HCT116 (cell line): ENCODE results near the gene FBXO34. TPM values are rescaled to one million over a fixed set of nuclear protein-coding genes. Genes with fewer than 3 reads are reported as not detected.

Experiments used
- ATAC-seq: fragments of 200-7000 bp; cut with Tn5 transposase; 2 replicates; pipeline ENCODE4 v1.9.1; 2020; ENCODE audit warnings: mild to moderate bottlenecking, moderate library complexity
- BruUV-seq: library from RNA; stranded (reverse); fragments of 400-500 nt; replicated peaks from 2 replicates; lab custom pipeline; 2021; lab: Mats Ljungman, UMichigan
- CTCF ChIA-PET: fragments of 300-600 bp; sonication (Branson Sonifier 250); formaldehyde crosslinking; loops from one replicate; lab custom pipeline; 2021; ENCODE audit warnings: antibody characterized with exemption; lab: Charles Lee
- POLR2A ChIA-PET: fragments of 300-600, 350-600 bp; sonication (Branson Sonifier 250); formaldehyde crosslinking; loops from one replicate; lab custom pipeline; 2021; ENCODE audit warnings: antibody characterized with exemption; lab: Charles Lee
- RAD21 ChIA-PET, 2 experiments: fragments of 300-600 bp; sonication (Branson Sonifier 250); formaldehyde crosslinking; loops; one replicate each; lab custom pipeline; 2023; ENCODE audit warnings: low total read pairs in 2 of 2; ENCODE audit not compliant: uncharacterized antibody in 2 of 2, unreplicated experiment in 2 of 2, low non-redundant PET in 1 of 2; lab: Charles Lee
- DNase-seq: peaks from one replicate; pipeline ENCODE4 v3.0.0-alpha.2; 2010; ENCODE audit warnings: low read depth, low spot score
- H2AFZ ChIP-seq: fragments of 200-600 bp; shearing (Covaris generic), sonication (generic); 2 replicates; pipeline ENCODE4 v1.6.1; 2017; ENCODE audit warnings: low read depth, mixed run types, mixed read lengths, antibody characterized with exemption, low read length; ENCODE audit not compliant: poor library complexity, severe bottlenecking
- H3K27ac ChIP-seq: 2 replicates; pipeline ENCODE4 v1.5.1; 2012; ENCODE audit warnings: low read depth, low read length
- H3K27me3 ChIP-seq: fragments of 200-600 bp; sonication (generic); 2 replicates; pipeline ENCODE4 v1.6.1; 2016; ENCODE audit warnings: mixed run types, low read length, mixed read lengths; ENCODE audit not compliant: insufficient read depth
- H3K36me3 ChIP-seq, 2 experiments: fragments of 200-500 bp in 1 of 2; fragments of 200-600 bp in 1 of 2; sonication (Bioruptor generic) in 1 of 2; sonication (generic) in 1 of 2; 2 replicates each; pipeline versions ENCODE4 v1.5.1 to v1.6.1; 2014 to 2016; ENCODE audit warnings: low read length in 2 of 2, inconsistent platforms in 1 of 2, mixed read lengths in 1 of 2, mixed run types in 1 of 2; ENCODE audit not compliant: insufficient read depth in 2 of 2, control insufficient read depth in 1 of 2
- H3K4me1 ChIP-seq, 2 experiments: fragments of 200-600 bp in 1 of 2; sonication (generic) in 1 of 2; 2 replicates each; pipeline versions ENCODE4 v1.5.1 to v1.6.1; 2012 to 2017; ENCODE audit warnings: low read length in 2 of 2, inconsistent platforms in 1 of 2, mild to moderate bottlenecking in 1 of 2, mixed read lengths in 1 of 2, mixed run types in 1 of 2, moderate library complexity in 1 of 2; ENCODE audit not compliant: insufficient read depth in 2 of 2, control insufficient read depth in 1 of 2
- H3K4me2 ChIP-seq: fragments of 200-600 bp; sonication (generic); 2 replicates; pipeline ENCODE4 v1.6.1; 2017; ENCODE audit warnings: mixed run types, low read length, mixed read lengths
- H3K4me3 ChIP-seq, 2 experiments: fragments of 200-600 bp in 1 of 2; sonication (generic) in 1 of 2; replicated peaks in 1 of 2; 2 replicates each; pipeline ENCODE4 v1.5.1; 2011 to 2016; ENCODE audit warnings: low read length in 2 of 2, control low read depth in 1 of 2, low read depth in 1 of 2, mild to moderate bottlenecking in 1 of 2, mixed read lengths in 1 of 2, mixed run types in 1 of 2
- H3K79me2 ChIP-seq: fragments of 200-600 bp; sonication (generic); 2 replicates; pipeline ENCODE4 v1.6.1; 2017; ENCODE audit warnings: mild to moderate bottlenecking, mixed run types, low read length, moderate library complexity, mixed read lengths; ENCODE audit not compliant: insufficient read depth
- H3K9ac ChIP-seq: fragments of 200-600 bp; sonication (generic); 2 replicates; pipeline ENCODE4 v1.6.1; 2016; ENCODE audit warnings: low read length, mixed read lengths
- H3K9me2 ChIP-seq: fragments of 200-600 bp; sonication (generic), shearing (Covaris generic); 2 replicates; pipeline ENCODE4 v1.6.1; 2017; ENCODE audit warnings: mixed run types, mild to moderate bottlenecking, moderate library complexity; ENCODE audit not compliant: insufficient read depth
- H3K9me3 ChIP-seq, 2 experiments: fragments of 200-500 bp in 1 of 2; fragments of 200-600 bp in 1 of 2; sonication (Bioruptor generic) in 1 of 2; sonication (generic) in 1 of 2; 2 replicates each; pipeline ENCODE4 v1.6.1; 2014 to 2017; ENCODE audit warnings: low read length in 2 of 2, mixed read lengths in 2 of 2, inconsistent platforms in 1 of 2, low read depth in 1 of 2, mild to moderate bottlenecking in 1 of 2, mixed run types in 1 of 2, moderate library complexity in 1 of 2; ENCODE audit not compliant: control insufficient read depth in 1 of 2, insufficient read depth in 1 of 2
- H4K20me1 ChIP-seq: fragments of 200-600 bp; sonication (generic), shearing (Covaris generic); 2 replicates; pipeline ENCODE4 v1.6.1; 2017; ENCODE audit warnings: mixed run types, mild to moderate bottlenecking, moderate library complexity; ENCODE audit not compliant: insufficient read depth
- CBX3 ChIP-seq: IDR thresholded peaks from 2 replicates; pipeline ENCODE4 v1.6.1; 2012; ENCODE audit warnings: low read depth
- CEBPB ChIP-seq: IDR thresholded peaks from 2 replicates; pipeline ENCODE4 v1.6.1; 2012; ENCODE audit warnings: low read depth
- CTCF ChIP-seq, 3 experiments: fragments of 200-600 bp in 1 of 3; sonication (generic) in 1 of 3; IDR thresholded peaks in 2 of 3; conservative IDR thresholded peaks in 1 of 3; 2 replicates each; pipeline ENCODE4 v1.5.1; 2012 to 2017; ENCODE audit warnings: low read depth in 2 of 3, low read length in 2 of 3, antibody characterized with exemption in 1 of 3, borderline replicate concordance in 1 of 3, control low read depth in 1 of 3, mild to moderate bottlenecking in 1 of 3, mixed read lengths in 1 of 3, mixed run types in 1 of 3, moderate library complexity in 1 of 3; ENCODE audit not compliant: insufficient read depth in 1 of 3
- EGR1 ChIP-seq: IDR thresholded peaks from 2 replicates; pipeline ENCODE4 v1.6.1; 2012; ENCODE audit warnings: low read depth
- ELF1 ChIP-seq: IDR thresholded peaks from 2 replicates; pipeline ENCODE4 v1.6.1; 2012; ENCODE audit warnings: low read depth, borderline replicate concordance
- POLR2A ChIP-seq: IDR thresholded peaks from 2 replicates; pipeline ENCODE4 v1.7.0; 2011; ENCODE audit warnings: borderline replicate concordance; ENCODE audit not compliant: insufficient read depth, insufficient read length; ENCODE audit errors: extremely low read depth
- SRF ChIP-seq: IDR thresholded peaks from 2 replicates; pipeline ENCODE4 v1.6.1; 2012; ENCODE audit warnings: low read depth
- intact Hi-C: fragments of 100-400 bp; cut with micrococcal nuclease; formaldehyde crosslinking; loops from 2 replicates; pipeline ENCODE4 v1.10.0; 2022
- total RNA-seq: library from RNA; stranded (reverse); gene quantifications from one replicate; pipeline ENCODE4 v1.2.1, GENCODE V29; 2021; ENCODE audit not compliant: unreplicated experiment
- TF ChIP-seq, protein P1 (sequence below): IDR thresholded peaks from 2 replicates; pipeline ENCODE4 v1.6.1; 2012
- TF ChIP-seq, protein P2 (sequence below): IDR thresholded peaks from 2 replicates; pipeline ENCODE4 v1.6.1; 2011; ENCODE audit warnings: mild to moderate bottlenecking, low read length, moderate library complexity; ENCODE audit not compliant: insufficient replicate concordance; ENCODE audit errors: extremely low read depth

The FBXO34 gene
- total RNA-seq, 1 experiment from 2014 or later, result 26.9 TPM

GRCh38 chr14:55336162-55336561 lies 64.9 kb downstream of the FBXO34 start:
- CTCF ChIA-PET, result no interaction called here

More at GRCh38 chr14:55336162-55336561, 64.9 kb downstream of the FBXO34 start:
- ATAC-seq, result no peak
- no TSS peak for BruUV-seq
- peaks cover 5% of the 10 kb centered on the region; the same call in 1 of the 2 replicates for H4K20me1 ChIP-seq
- H3K9me3 ChIP-seq, result no peaks in the 10 kb centered on the region
- H3K4me3 ChIP-seq, result no peak overlapping the region
- H3K36me3 ChIP-seq, result no peaks in the 10 kb centered on the region
- DNase-seq, result no peak
- RAD21 ChIA-PET, result no interaction called here
- H3K79me2 ChIP-seq, result peaks cover 61% of the 10 kb centered on the region
- no peak overlapping the region for H2AFZ ChIP-seq
- no peaks in the 10 kb centered on the region for H3K9me2 ChIP-seq
- no peak overlapping the region for H3K9ac ChIP-seq
- no peak overlapping the region for H3K27ac ChIP-seq
- no peaks in the 10 kb centered on the region for H3K27me3 ChIP-seq
- H3K4me1 ChIP-seq, result peaks cover 0 to 7% of the 10 kb centered on the region in 2 experiments; a peak in 1 of 4 replicates
- intact Hi-C loops, result no loop called here
- H3K4me2 ChIP-seq, result peak overlapping the region; percentile 31
- POLR2A ChIA-PET, result no interaction called here
- TF ChIP-seq CTCF (IDR thresholded peaks at IDR 0.05 in 2 of 3, conservative IDR thresholded peaks at IDR 0.05 in 1 of 3; ENCODE audit: borderline replicate concordance in 1 of 3, insufficient read depth in 1 of 3, low read depth in 2 of 3, low read length in 2 of 3) (no peak), CEBPB (no peak), CBX3 (no peak), EGR1 (no peak), SRF (no peak), POLR2A (no peak), ELF1 (no peak)
- TF ChIP-seq, protein P1, sequence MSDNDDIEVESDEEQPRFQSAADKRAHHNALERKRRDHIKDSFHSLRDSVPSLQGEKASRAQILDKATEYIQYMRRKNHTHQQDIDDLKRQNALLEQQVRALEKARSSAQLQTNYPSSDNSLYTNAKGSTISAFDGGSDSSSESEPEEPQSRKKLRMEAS, result no peak
- TF ChIP-seq, protein P2, sequence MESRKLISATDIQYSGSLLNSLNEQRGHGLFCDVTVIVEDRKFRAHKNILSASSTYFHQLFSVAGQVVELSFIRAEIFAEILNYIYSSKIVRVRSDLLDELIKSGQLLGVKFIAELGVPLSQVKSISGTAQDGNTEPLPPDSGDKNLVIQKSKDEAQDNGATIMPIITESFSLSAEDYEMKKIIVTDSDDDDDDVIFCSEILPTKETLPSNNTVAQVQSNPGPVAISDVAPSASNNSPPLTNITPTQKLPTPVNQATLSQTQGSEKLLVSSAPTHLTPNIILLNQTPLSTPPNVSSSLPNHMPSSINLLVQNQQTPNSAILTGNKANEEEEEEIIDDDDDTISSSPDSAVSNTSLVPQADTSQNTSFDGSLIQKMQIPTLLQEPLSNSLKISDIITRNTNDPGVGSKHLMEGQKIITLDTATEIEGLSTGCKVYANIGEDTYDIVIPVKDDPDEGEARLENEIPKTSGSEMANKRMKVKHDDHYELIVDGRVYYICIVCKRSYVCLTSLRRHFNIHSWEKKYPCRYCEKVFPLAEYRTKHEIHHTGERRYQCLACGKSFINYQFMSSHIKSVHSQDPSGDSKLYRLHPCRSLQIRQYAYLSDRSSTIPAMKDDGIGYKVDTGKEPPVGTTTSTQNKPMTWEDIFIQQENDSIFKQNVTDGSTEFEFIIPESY, result no peak
- TF ChIP-seq, all 23 proteins: peak for 0
